ENCODE measurements around the gene KYNU.

Gene KYNU

GRCh38 chr2:142997231-142997630, 119.8 kb downstream of the KYNU start:
- H3K4me2 ChIP-seq = no peak overlapping the region
- H3K4me1 ChIP-seq = no peaks in the 10 kb centered on the region; a peak in 1 of 20 replicates
- H3K9ac ChIP-seq = no peak overlapping the region
- no peak overlapping the region for H3K4me3 ChIP-seq
- peaks cover 0 to 37% (median 0%) of the 10 kb centered on the region in 11 experiments; a peak in 2 of 22 replicates for H4K20me1 ChIP-seq
- H3K27me3 ChIP-seq = no peaks in the 10 kb centered on the region
- H3K27ac ChIP-seq = no peak overlapping the region
- no peak for TF ChIP-seq Cebpa-rat (IDR thresholded peaks at IDR 0.05)
- peaks cover 0 to 45% (median 0%) of the 10 kb centered on the region in 11 experiments; a peak in 4 of 22 replicates for H3K36me3 ChIP-seq
- no peaks in the 10 kb centered on the region for H3K9me3 ChIP-seq (replicated peaks in 1 of 11)

GRCh38 chr2:143000599-143000998, 123.1 kb downstream of the KYNU start:
- Histone ChIP-seq H3K36me3 (peaks cover 0 to 56% (median 0%) of the 10 kb centered on the region in 11 experiments; a peak in 4 of 22 replicates), H4K20me1 (peaks cover 0 to 18% (median 0%) of the 10 kb centered on the region in 11 experiments; a peak in 2 of 22 replicates), H3K4me2 (no peak overlapping the region), H3K27me3 (no peaks in the 10 kb centered on the region), H3K4me3 (no peak overlapping the region), H3K9ac (no peak overlapping the region), H3K27ac (no peak overlapping the region), H3K9me3 (replicated peaks in 1 of 11) (peaks cover 0 to 16% (median 0%) of the 10 kb centered on the region in 11 experiments; a peak in 6 of 22 replicates), H3K4me1 (no peaks in the 10 kb centered on the region; a peak in 1 of 20 replicates)
- TF ChIP-seq Cebpa-rat (IDR thresholded peaks at IDR 0.05) = no peak

GRCh38 chr2:143001501-143001900, 124.0 kb downstream of the KYNU start:
- H3K9me3 ChIP-seq (replicated peaks in 1 of 11) = peaks cover 0 to 23% (median 0%) of the 10 kb centered on the region in 11 experiments; a peak in 7 of 22 replicates
- no peak overlapping the region for H3K4me3 ChIP-seq
- H3K4me2 ChIP-seq = no peak overlapping the region
- H3K9ac ChIP-seq = no peak overlapping the region
- H3K27ac ChIP-seq = no peak overlapping the region
- H3K4me1 ChIP-seq = no peaks in the 10 kb centered on the region; a peak in 1 of 20 replicates
- no peaks in the 10 kb centered on the region for H3K27me3 ChIP-seq
- H3K36me3 ChIP-seq = peaks cover 0 to 55% (median 0%) of the 10 kb centered on the region in 11 experiments; a peak in 4 of 22 replicates
- TF ChIP-seq Cebpa-rat (IDR thresholded peaks at IDR 0.05) = no peak
- H4K20me1 ChIP-seq = peaks cover 0 to 9% (median 0%) of the 10 kb centered on the region in 11 experiments; a peak in 2 of 22 replicates

GRCh38 chr2:143015656-143016055, 138.2 kb downstream of the KYNU start:
- no peak overlapping the region for H3K27ac ChIP-seq
- H4K20me1 ChIP-seq = peaks cover 0 to 63% (median 0%) of the 10 kb centered on the region in 11 experiments; a peak in 3 of 22 replicates
- H3K9ac ChIP-seq = no peak overlapping the region
- H3K4me2 ChIP-seq = no peak overlapping the region
- no peak for TF ChIP-seq Cebpa-rat (IDR thresholded peaks at IDR 0.05)
- H3K4me1 ChIP-seq = no peaks in the 10 kb centered on the region
- no peak overlapping the region for H3K4me3 ChIP-seq
- peaks cover 0 to 4% (median 0%) of the 10 kb centered on the region in 11 experiments; a peak in 2 of 22 replicates for H3K9me3 ChIP-seq (replicated peaks in 1 of 11)
- no peaks in the 10 kb centered on the region for H3K27me3 ChIP-seq
- peaks cover 0 to 12% (median 0%) of the 10 kb centered on the region in 11 experiments; a peak in 2 of 22 replicates for H3K36me3 ChIP-seq

GRCh38 chr2:143026411-143027054, 149.1 kb downstream of the KYNU start:
- Histone ChIP-seq H3K4me2 (peak overlapping the region in 5 of 11 experiments; percentile 3 to 44 (median 9); a peak in 4 of 22 replicates), H3K4me3 (no peak overlapping the region), H3K27ac (peak overlapping the region in 1 of 11 experiments; percentile 21; a peak in 2 of 22 replicates), H3K36me3 (peaks cover 0 to 28% (median 0%) of the 10 kb centered on the region in 11 experiments; a peak in 4 of 22 replicates), H3K9ac (no peak overlapping the region), H3K9me3 (replicated peaks in 1 of 11) (peaks cover 0 to 13% (median 0%) of the 10 kb centered on the region in 11 experiments; a peak in 8 of 22 replicates), H4K20me1 (peaks cover 0 to 43% (median 0%) of the 10 kb centered on the region in 11 experiments; a peak in 2 of 22 replicates), H3K4me1 (peaks cover 13 to 25% (median 20%) of the 10 kb centered on the region in 10 experiments; a peak in 19 of 20 replicates), H3K27me3 (no peaks in the 10 kb centered on the region)
- no peak for TF ChIP-seq Cebpa-rat (IDR thresholded peaks at IDR 0.05)

GRCh38 chr2:143029141-143029540, 151.7 kb downstream of the KYNU start:
- H3K4me1 ChIP-seq = peaks cover 13 to 26% (median 20%) of the 10 kb centered on the region in 10 experiments; a peak in 19 of 20 replicates
- H3K36me3 ChIP-seq = peaks cover 0 to 40% (median 0%) of the 10 kb centered on the region in 11 experiments; a peak in 4 of 22 replicates
- peaks cover 0 to 17% (median 0%) of the 10 kb centered on the region in 11 experiments; a peak in 8 of 22 replicates for H3K9me3 ChIP-seq (replicated peaks in 1 of 11)
- no peak overlapping the region for H3K4me3 ChIP-seq
- H3K9ac ChIP-seq = no peak overlapping the region
- H3K27ac ChIP-seq = peak overlapping the region in 10 of 11 experiments; percentile 52 to 75 (median 66); a peak in 17 of 22 replicates
- peak overlapping the region in 9 of 11 experiments; percentile 31 to 80 (median 62); a peak in 12 of 22 replicates for H3K4me2 ChIP-seq
- no peaks in the 10 kb centered on the region for H3K27me3 ChIP-seq
- H4K20me1 ChIP-seq = peaks cover 0 to 23% (median 0%) of the 10 kb centered on the region in 11 experiments; a peak in 2 of 22 replicates
- TF ChIP-seq Cebpa-rat (IDR thresholded peaks at IDR 0.05) = no peak

- H3K27ac ChIP-seq = peak overlapping the region; percentile 52 to 75 (median 65)
- peaks cover 0 to 17% (median 0%) of the 10 kb centered on the region in 11 experiments; a peak in 8 of 22 replicates for H3K9me3 ChIP-seq (replicated peaks in 1 of 11)
- no peaks in the 10 kb centered on the region for H3K27me3 ChIP-seq
- H3K4me3 ChIP-seq = no peak overlapping the region
- peaks cover 13 to 26% (median 20%) of the 10 kb centered on the region in 10 experiments; a peak in 19 of 20 replicates for H3K4me1 ChIP-seq
- H3K9ac ChIP-seq = peak overlapping the region in 4 of 11 experiments; percentile 34 to 57 (median 53); a peak in 4 of 22 replicates
- peak in 7 of 11 experiments; percentile 24 to 79 (median 63); a peak in 9 of 22 replicates for TF ChIP-seq Cebpa-rat (IDR thresholded peaks at IDR 0.05)
- peaks cover 0 to 20% (median 0%) of the 10 kb centered on the region in 11 experiments; a peak in 2 of 22 replicates for H4K20me1 ChIP-seq
- H3K36me3 ChIP-seq = peaks cover 0 to 44% (median 0%) of the 10 kb centered on the region in 11 experiments; a peak in 4 of 22 replicates
- peak overlapping the region; percentile 27 to 80 (median 58) for H3K4me2 ChIP-seq
Observed at GRCh38 chr2:143030127-143030526, 152.7 kb downstream of the KYNU start.

- Histone ChIP-seq H3K9ac (no peak overlapping the region), H3K9me3 (replicated peaks in 1 of 11) (peaks cover 0 to 12% (median 0%) of the 10 kb centered on the region in 11 experiments; a peak in 6 of 22 replicates), H3K27ac (no peak overlapping the region), H3K27me3 (no peaks in the 10 kb centered on the region), H3K4me3 (no peak overlapping the region), H4K20me1 (peaks cover 0 to 11% (median 0%) of the 10 kb centered on the region in 11 experiments; a peak in 1 of 22 replicates), H3K36me3 (peaks cover 0 to 64% (median 0%) of the 10 kb centered on the region in 11 experiments; a peak in 4 of 22 replicates), H3K4me1 (peaks cover 6 to 22% (median 13%) of the 10 kb centered on the region in 10 experiments; a peak in 19 of 20 replicates), H3K4me2 (no peak overlapping the region)
- peak in 2 of 11 experiments; percentile 22 to 47; a peak in 1 of 22 replicates for TF ChIP-seq Cebpa-rat (IDR thresholded peaks at IDR 0.05)
Observed at GRCh38 chr2:143034292-143035074, 157.0 kb downstream of the KYNU start.
